Stimulated activated CD8-positive, alpha-beta memory T cell treated with anti-CD3 and anti-CD28 coated beads, Interleukin-7, amount 100 ng/mL, for 48 hours (primary cell): ENCODE measurements around the gene MARK1.

Experiments
- DNase-seq, 2 donors: peaks; one replicate each; pipeline ENCODE4 v3.0.0-alpha.2; 2020; ENCODE audit warnings: low read depth in 1 of 2; ENCODE audit errors: extremely low read depth in 1 of 2

Gene MARK1

GRCh38 chr1:220708936-220709801 is 181.2 kb downstream of the MARK1 start:
- DNase-seq, result no peak

GRCh38 chr1:220710333-220710732 is 182.4 kb downstream of the MARK1 start:
- DNase-seq, result no peak

- DNase-seq, result no peak
Observed at GRCh38 chr1:220711056-220711809, 183.3 kb downstream of the MARK1 start.
